ENCODE results near the gene RSRP1. TPM values are rescaled to one million over a fixed set of nuclear protein-coding genes. Genes with fewer than 3 reads are reported as not detected.
"Not testable (repeated sequence)": the region's sequence is repeated elsewhere in the genome, so short reads cannot be mapped to it uniquely, and the experiment has no call there.

RSRP1 gene
- total RNA-seq, 1 experiment from 2014 or later: 55.1 TPM

GRCh38 chr1:25278358-25278757 lies 31.1 kb upstream of the RSRP1 start:
- not testable (repeated sequence) for H3K4me2 ChIP-seq (ENCODE audit: insufficient read depth, insufficient read length, low read length); H3K4me1 Mint-ChIP-seq; H3K36me3 Mint-ChIP-seq (ENCODE audit: insufficient read depth in 1 of 3, low read depth in 3 of 3); H3K4me1 ChIP-seq (ENCODE audit: insufficient read depth, low read length); H3K27ac ChIP-seq (ENCODE audit: insufficient read length, low read depth, low read length); H2BK15ac ChIP-seq (ENCODE audit: low read depth, low read length); H4K20me1 ChIP-seq (ENCODE audit: control insufficient read depth, insufficient read depth, insufficient read length); H3K4ac ChIP-seq (ENCODE audit: low read depth, low read length); H2AK5ac ChIP-seq (ENCODE audit: insufficient read length, low read length); H4K5ac ChIP-seq (ENCODE audit: insufficient read length, low read depth, low read length); H3K79me2 ChIP-seq (ENCODE audit: insufficient read depth, low read length); H3K23me2 ChIP-seq (ENCODE audit: insufficient read length, low read depth, low read length, poor library complexity, severe bottlenecking); H3T11ph ChIP-seq (ENCODE audit: low read length); H3K9me3 Mint-ChIP-seq; H3K4me3 Mint-ChIP-seq; H4K91ac ChIP-seq (ENCODE audit: insufficient read length, low read depth, low read length); H3K27ac Mint-ChIP-seq; H4K8ac ChIP-seq (replicated peaks; ENCODE audit: insufficient read length, low read depth, low read length); H3K18ac ChIP-seq (ENCODE audit: insufficient read length, low read depth, low read length); H3K9ac ChIP-seq (ENCODE audit: extremely low read depth, insufficient read length, low read length); H3K79me1 ChIP-seq (ENCODE audit: insufficient read depth, low read depth, low read length, poor library complexity, severe bottlenecking); H2BK12ac ChIP-seq (ENCODE audit: insufficient read length, low read depth, low read length); H2BK5ac ChIP-seq (ENCODE audit: insufficient read length, low read length); H2AFZ ChIP-seq (ENCODE audit: low read length); H3K23ac ChIP-seq (ENCODE audit: insufficient read length, low read depth, low read length); H3K27me3 Mint-ChIP-seq (ENCODE audit: low read depth); H3K14ac ChIP-seq (ENCODE audit: insufficient read depth, low read length); H3K27me3 ChIP-seq (ENCODE audit: insufficient read depth, low read length); H3K56ac ChIP-seq (ENCODE audit: insufficient read length, low read depth, low read length); H2BK20ac ChIP-seq (ENCODE audit: low read depth, low read length, poor library complexity, severe bottlenecking); DNase-seq; H2BK120ac ChIP-seq (ENCODE audit: low read depth, low read length, poor library complexity, severe bottlenecking); H3K9me3 ChIP-seq (ENCODE audit: control insufficient read depth, low read depth, low read length)
- no CpG with 5 or more reads among the region's 2 CpGs for WGBS (ENCODE audit: extremely low coverage, insufficient read length, low lambda C conversion rate)

- H2BK12ac ChIP-seq (ENCODE audit: insufficient read length, low read depth, low read length); H3K56ac ChIP-seq (ENCODE audit: insufficient read length, low read depth, low read length); H3K4me3 Mint-ChIP-seq; H3K9me3 Mint-ChIP-seq; H2AFZ ChIP-seq (ENCODE audit: low read length); H3K4ac ChIP-seq (ENCODE audit: low read depth, low read length); H4K5ac ChIP-seq (ENCODE audit: insufficient read length, low read depth, low read length); H3K36me3 Mint-ChIP-seq (ENCODE audit: insufficient read depth in 1 of 3, low read depth in 3 of 3); H3K18ac ChIP-seq (ENCODE audit: insufficient read length, low read depth, low read length); H4K91ac ChIP-seq (ENCODE audit: insufficient read length, low read depth, low read length); H3K79me1 ChIP-seq (ENCODE audit: insufficient read depth, low read depth, low read length, poor library complexity, severe bottlenecking); H3K4me2 ChIP-seq (ENCODE audit: insufficient read depth, insufficient read length, low read length); H3T11ph ChIP-seq (ENCODE audit: low read length); H2AK5ac ChIP-seq (ENCODE audit: insufficient read length, low read length); DNase-seq; H3K4me1 ChIP-seq (ENCODE audit: insufficient read depth, low read length); H3K9ac ChIP-seq (ENCODE audit: extremely low read depth, insufficient read length, low read length); H3K27me3 ChIP-seq (ENCODE audit: insufficient read depth, low read length); H3K27ac ChIP-seq (ENCODE audit: insufficient read length, low read depth, low read length); H3K27me3 Mint-ChIP-seq (ENCODE audit: low read depth); H2BK15ac ChIP-seq (ENCODE audit: low read depth, low read length); H2BK20ac ChIP-seq (ENCODE audit: low read depth, low read length, poor library complexity, severe bottlenecking); H3K23me2 ChIP-seq (ENCODE audit: insufficient read length, low read depth, low read length, poor library complexity, severe bottlenecking); H2BK120ac ChIP-seq (ENCODE audit: low read depth, low read length, poor library complexity, severe bottlenecking); H3K9me3 ChIP-seq (ENCODE audit: control insufficient read depth, low read depth, low read length); H3K4me1 Mint-ChIP-seq; H3K27ac Mint-ChIP-seq; H3K23ac ChIP-seq (ENCODE audit: insufficient read length, low read depth, low read length); H2BK5ac ChIP-seq (ENCODE audit: insufficient read length, low read length); H3K14ac ChIP-seq (ENCODE audit: insufficient read depth, low read length); H4K8ac ChIP-seq (replicated peaks; ENCODE audit: insufficient read length, low read depth, low read length); H4K20me1 ChIP-seq (ENCODE audit: control insufficient read depth, insufficient read depth, insufficient read length); H3K79me2 ChIP-seq (ENCODE audit: insufficient read depth, low read length): not testable (repeated sequence)
- WGBS (ENCODE audit: extremely low coverage, insufficient read length, low lambda C conversion rate): no CpG with 5 or more reads among the region's 1 CpG
Measured at GRCh38 chr1:25277295-25277694, 30.0 kb upstream of the RSRP1 start.
